Vagina (tissue), 2 donors: ENCODE results near the gene TLE2. TPM values are rescaled to one million over a fixed set of nuclear protein-coding genes. Genes with fewer than 3 reads are reported as not detected.

ENCODE experiments used
- DNase-seq, 2 donors: peaks; one replicate each; pipeline ENCODE4 v3.0.0-alpha.2; 2017; ENCODE audit errors: extremely low spot score in 2 of 2
- H3K27ac ChIP-seq: fragments of 200-600 bp; sonication (generic); one replicate; pipeline ENCODE4 v1.5.1; 2019
- H3K27me3 ChIP-seq: fragments of 200-600 bp; sonication (generic); one replicate; pipeline ENCODE4 v1.5.1; 2019
- H3K36me3 ChIP-seq, 2 donors: fragments of 200-600 bp; sonication (generic); one replicate each; pipeline ENCODE4 v1.5.1; 2017 to 2019
- H3K4me1 ChIP-seq: fragments of 200-600 bp; sonication (generic); one replicate; pipeline ENCODE4 v1.5.1; 2019
- H3K4me3 ChIP-seq, 2 donors: fragments of 200-600 bp; sonication (generic); 1 replicate in 1 of 2; 2 replicates in 1 of 2; pipeline ENCODE4 v1.5.1; 2016 to 2019
- H3K9me3 ChIP-seq: fragments of 200-600 bp; sonication (generic); one replicate; pipeline ENCODE4 v1.5.1; 2019
- CTCF ChIP-seq, 3 experiments: fragments of 450-650 bp in 2 of 3; fragments of 200-600 bp in 1 of 3; sonication (generic) in 1 of 3; IDR thresholded peaks; one replicate each; pipeline ENCODE4 v1.5.1; 2017 to 2019; ENCODE audit warnings: antibody characterized with exemption in 3 of 3, mild to moderate bottlenecking in 2 of 3, moderate library complexity in 2 of 3
- POLR2A ChIP-seq, 2 donors: fragments of 450-650 bp; IDR thresholded peaks; one replicate each; pipeline ENCODE4 v1.6.1; 2017; ENCODE audit warnings: antibody characterized with exemption in 2 of 2, mild to moderate bottlenecking in 2 of 2, moderate library complexity in 2 of 2
- POLR2AphosphoS5 ChIP-seq, 2 donors: sonication (generic); formaldehyde crosslinking; IDR thresholded peaks; one replicate each; pipeline ENCODE4 v1.9.0; 2017; ENCODE audit warnings: antibody characterized with exemption in 2 of 2, mild to moderate bottlenecking in 2 of 2, low read depth in 1 of 2; ENCODE audit not compliant: insufficient read depth in 1 of 2
- intact Hi-C: fragments of 100-400 bp; cut with DNase I; formaldehyde crosslinking; loops from one replicate; pipeline ENCODE4 v1.15.1; 2023
- total RNA-seq: library from RNA; depleted of rRNA; stranded (reverse); fragments of >200 nt; gene quantifications from one replicate; pipeline ENCODE4 v1.2.3, GENCODE V29; 2016

The TLE2 gene
- total RNA-seq, 1 donor from 2014 or later, result 28.2 TPM

GRCh38 chr19:3071768-3072167, 42.7 kb upstream of the TLE2 start:
- Histone ChIP-seq H3K9me3 (no peaks in the 10 kb centered on the region), H3K27me3 (no peaks in the 10 kb centered on the region), H3K27ac (no peak overlapping the region), H3K4me1 (peaks cover 9% of the 10 kb centered on the region), H3K4me3 (no peak overlapping the region), H3K36me3 (no peaks in the 10 kb centered on the region)
- DNase-seq, result no peak
- intact Hi-C loops, result no loop called here
- TF ChIP-seq POLR2A (IDR thresholded peaks at IDR 0.05), result no peak
- no peak for TF ChIP-seq POLR2AphosphoS5 (IDR thresholded peaks at IDR 0.05; ENCODE audit: insufficient read depth in 1 of 2, low read depth in 1 of 2)
- no peak for TF ChIP-seq CTCF (IDR thresholded peaks at IDR 0.05)

- TF ChIP-seq POLR2AphosphoS5 (IDR thresholded peaks at IDR 0.05; ENCODE audit: insufficient read depth in 1 of 2, low read depth in 1 of 2) (no peak), CTCF (IDR thresholded peaks at IDR 0.05) (no peak), POLR2A (IDR thresholded peaks at IDR 0.05) (no peak)
- no peaks in the 10 kb centered on the region for H3K27me3 ChIP-seq
- H3K36me3 ChIP-seq, result no peaks in the 10 kb centered on the region
- H3K9me3 ChIP-seq, result no peaks in the 10 kb centered on the region
- DNase-seq, result no peak
- intact Hi-C loops, result loop anchor here (5.0 kb wide), 1 partner anchor 39 kb away; no protein-coding TSS in a partner anchor
- no peak overlapping the region for H3K27ac ChIP-seq
- no peak overlapping the region for H3K4me3 ChIP-seq
- peaks cover 3% of the 10 kb centered on the region for H3K4me1 ChIP-seq
Measured at GRCh38 chr19:3068071-3068470, 39.0 kb upstream of the TLE2 start.

- TF ChIP-seq CTCF (IDR thresholded peaks at IDR 0.05), result no peak
- TF ChIP-seq POLR2A (IDR thresholded peaks at IDR 0.05), result no peak
- no peak for TF ChIP-seq POLR2AphosphoS5 (IDR thresholded peaks at IDR 0.05; ENCODE audit: insufficient read depth in 1 of 2, low read depth in 1 of 2)
- no peaks in the 10 kb centered on the region for H3K9me3 ChIP-seq
- intact Hi-C loops, result loop anchor here (5.0 kb wide), 1 partner anchor 40 kb away; no protein-coding TSS in a partner anchor
Measured at GRCh38 chr19:3067563-3067962, 38.5 kb upstream of the TLE2 start.

GRCh38 chr19:3066482-3067049, 37.5 kb upstream of the TLE2 start:
- no peak for TF ChIP-seq CTCF (IDR thresholded peaks at IDR 0.05)
- no peak for TF ChIP-seq POLR2AphosphoS5 (IDR thresholded peaks at IDR 0.05; ENCODE audit: insufficient read depth in 1 of 2, low read depth in 1 of 2)
- no peak for TF ChIP-seq POLR2A (IDR thresholded peaks at IDR 0.05)
- Histone ChIP-seq H3K4me1 (peaks cover 8% of the 10 kb centered on the region), H3K4me3 (no peak overlapping the region), H3K27me3 (no peaks in the 10 kb centered on the region), H3K36me3 (no peaks in the 10 kb centered on the region), H3K27ac (no peak overlapping the region), H3K9me3 (no peaks in the 10 kb centered on the region)
- intact Hi-C loops, result loop anchor here (5.0 kb wide), 1 partner anchor 41 kb away; no protein-coding TSS in a partner anchor
- no peak for DNase-seq

More at GRCh38 chr19:3067563-3067962, 38.5 kb upstream of the TLE2 start:
- DNase-seq, result no peak
- H3K27ac ChIP-seq, result no peak overlapping the region
- no peak overlapping the region for H3K4me3 ChIP-seq
- no peaks in the 10 kb centered on the region for H3K36me3 ChIP-seq
- H3K4me1 ChIP-seq, result peaks cover 8% of the 10 kb centered on the region
- no peaks in the 10 kb centered on the region for H3K27me3 ChIP-seq

- H3K9me3 ChIP-seq, result no peaks in the 10 kb centered on the region
- H3K4me1 ChIP-seq, result peaks cover 13% of the 10 kb centered on the region
- no peak overlapping the region for H3K4me3 ChIP-seq
- no peaks in the 10 kb centered on the region for H3K36me3 ChIP-seq
- H3K27ac ChIP-seq, result no peak overlapping the region
- TF ChIP-seq POLR2AphosphoS5 (IDR thresholded peaks at IDR 0.05; ENCODE audit: insufficient read depth in 1 of 2, low read depth in 1 of 2) (no peak), CTCF (IDR thresholded peaks at IDR 0.05) (no peak), POLR2A (IDR thresholded peaks at IDR 0.05) (no peak)
- intact Hi-C loops, result loop anchor here (5.0 kb wide), 1 partner anchor 41 kb away; no protein-coding TSS in a partner anchor
- no peak for DNase-seq
- no peaks in the 10 kb centered on the region for H3K27me3 ChIP-seq
Measured at GRCh38 chr19:3065675-3066357, 36.7 kb upstream of the TLE2 start.
